Measurements from ENCODE around the gene POU3F2.

DNA sequence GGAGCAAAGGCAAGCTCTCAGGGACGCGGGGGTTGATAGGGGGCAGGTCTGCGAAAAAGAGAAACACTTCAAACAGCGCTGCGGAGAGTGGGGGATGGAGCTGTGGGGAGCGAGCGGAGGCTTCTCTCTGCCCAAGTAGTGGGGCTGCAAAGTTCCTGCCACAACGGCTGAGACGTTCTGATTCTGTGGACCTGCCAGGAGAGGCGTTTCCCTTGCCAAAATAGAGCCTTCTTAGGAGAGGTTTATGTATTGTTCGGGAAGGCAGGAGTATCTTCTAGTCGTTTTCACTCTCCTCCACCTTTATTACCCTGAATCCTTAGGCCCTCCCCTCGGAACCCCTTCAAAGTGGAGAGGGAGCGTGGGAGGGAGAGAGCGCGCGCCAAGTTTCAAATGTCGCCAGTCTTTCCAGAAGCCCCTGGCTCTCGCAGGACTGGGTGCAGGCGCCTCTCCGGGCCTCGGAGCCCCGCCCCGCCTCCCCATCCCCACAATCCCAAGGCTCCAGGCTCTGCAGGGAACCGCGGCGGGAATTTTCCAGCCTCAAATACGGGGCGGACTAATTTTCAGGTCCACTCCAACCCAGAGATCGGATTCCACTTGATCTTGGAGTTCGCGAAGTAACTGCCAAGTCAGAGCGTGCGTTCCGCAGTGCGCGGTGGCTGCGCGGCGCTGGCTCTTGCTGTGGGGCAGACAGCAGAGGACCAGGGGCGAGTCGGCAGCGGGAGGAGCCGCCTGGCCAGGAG, 10.0 kb upstream of the POU3F2 start:
- TF ChIP-seq POLR2A (IDR thresholded peaks at IDR 0.05; ENCODE audit: extremely low read depth, insufficient read length) = no peak
- TF ChIP-seq, protein P1, sequence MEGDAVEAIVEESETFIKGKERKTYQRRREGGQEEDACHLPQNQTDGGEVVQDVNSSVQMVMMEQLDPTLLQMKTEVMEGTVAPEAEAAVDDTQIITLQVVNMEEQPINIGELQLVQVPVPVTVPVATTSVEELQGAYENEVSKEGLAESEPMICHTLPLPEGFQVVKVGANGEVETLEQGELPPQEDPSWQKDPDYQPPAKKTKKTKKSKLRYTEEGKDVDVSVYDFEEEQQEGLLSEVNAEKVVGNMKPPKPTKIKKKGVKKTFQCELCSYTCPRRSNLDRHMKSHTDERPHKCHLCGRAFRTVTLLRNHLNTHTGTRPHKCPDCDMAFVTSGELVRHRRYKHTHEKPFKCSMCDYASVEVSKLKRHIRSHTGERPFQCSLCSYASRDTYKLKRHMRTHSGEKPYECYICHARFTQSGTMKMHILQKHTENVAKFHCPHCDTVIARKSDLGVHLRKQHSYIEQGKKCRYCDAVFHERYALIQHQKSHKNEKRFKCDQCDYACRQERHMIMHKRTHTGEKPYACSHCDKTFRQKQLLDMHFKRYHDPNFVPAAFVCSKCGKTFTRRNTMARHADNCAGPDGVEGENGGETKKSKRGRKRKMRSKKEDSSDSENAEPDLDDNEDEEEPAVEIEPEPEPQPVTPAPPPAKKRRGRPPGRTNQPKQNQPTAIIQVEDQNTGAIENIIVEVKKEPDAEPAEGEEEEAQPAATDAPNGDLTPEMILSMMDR (IDR thresholded peaks at IDR 0.05; ENCODE audit: low read depth, low read length) = no peak
- TF ChIP-seq MYC (IDR thresholded peaks at IDR 0.05; ENCODE audit: low read depth, low read length) = no peak
- TF ChIP-seq, protein P2, sequence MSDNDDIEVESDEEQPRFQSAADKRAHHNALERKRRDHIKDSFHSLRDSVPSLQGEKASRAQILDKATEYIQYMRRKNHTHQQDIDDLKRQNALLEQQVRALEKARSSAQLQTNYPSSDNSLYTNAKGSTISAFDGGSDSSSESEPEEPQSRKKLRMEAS (IDR thresholded peaks at IDR 0.05; ENCODE audit: low read depth, low read length) = no peak

Data from NB4 (cell line).